GM18861 (cell line): Measurements from ENCODE around the gene HSPG2.

Experiments
- ATAC-seq: cut with Tn5 transposase; IDR thresholded peaks from one replicate; pipeline ENCODE4 v1.9.1; 2021; ENCODE audit not compliant: unreplicated experiment

Gene HSPG2

GRCh38 chr1:21849909-21850576 lies 87.1 kb downstream of the HSPG2 start:
- ATAC-seq = no peak

GRCh38 chr1:21848524-21849174 lies 88.5 kb downstream of the HSPG2 start:
- ATAC-seq = no peak

- ATAC-seq = no peak
These were observed 89.6 kb downstream of the HSPG2 start for GRCh38 chr1:21847223-21848205.

GRCh38 chr1:21845646-21846641 lies 91.2 kb downstream of the HSPG2 start:
- no peak for ATAC-seq

- ATAC-seq = no peak
These were observed 93.1 kb downstream of the HSPG2 start for GRCh38 chr1:21843996-21844395.

- ATAC-seq = no peak
These were observed 93.9 kb downstream of the HSPG2 start for GRCh38 chr1:21843208-21843607.

GRCh38 chr1:21842606-21843162 lies 94.4 kb downstream of the HSPG2 start:
- ATAC-seq = no peak

GRCh38 chr1:21841852-21842466 lies 95.2 kb downstream of the HSPG2 start:
- ATAC-seq = no peak

- no peak for ATAC-seq
These were observed 96.1 kb downstream of the HSPG2 start for GRCh38 chr1:21840981-21841380.

GRCh38 chr1:21839337-21840037 lies 97.6 kb downstream of the HSPG2 start:
- no peak for ATAC-seq

- no peak for ATAC-seq
These were observed 98.6 kb downstream of the HSPG2 start for GRCh38 chr1:21838359-21839157.

- ATAC-seq = no peak
These were observed 99.6 kb downstream of the HSPG2 start for GRCh38 chr1:21837476-21837875.

GRCh38 chr1:21836729-21837128 lies 100.4 kb downstream of the HSPG2 start:
- ATAC-seq = no peak

- ATAC-seq = no peak
These were observed 101.1 kb downstream of the HSPG2 start for GRCh38 chr1:21836010-21836409.

GRCh38 chr1:21834666-21835065 lies 102.4 kb downstream of the HSPG2 start:
- ATAC-seq = no peak

GRCh38 chr1:21834094-21834493 lies 103.0 kb downstream of the HSPG2 start:
- no peak for ATAC-seq

- ATAC-seq = no peak
These were observed 103.6 kb downstream of the HSPG2 start for GRCh38 chr1:21833392-21833976.

- ATAC-seq = no peak
These were observed 105.6 kb downstream of the HSPG2 start for GRCh38 chr1:21831454-21831970.
